ENCODE data around the gene ABCB8.

ABCB8 gene

DNA sequence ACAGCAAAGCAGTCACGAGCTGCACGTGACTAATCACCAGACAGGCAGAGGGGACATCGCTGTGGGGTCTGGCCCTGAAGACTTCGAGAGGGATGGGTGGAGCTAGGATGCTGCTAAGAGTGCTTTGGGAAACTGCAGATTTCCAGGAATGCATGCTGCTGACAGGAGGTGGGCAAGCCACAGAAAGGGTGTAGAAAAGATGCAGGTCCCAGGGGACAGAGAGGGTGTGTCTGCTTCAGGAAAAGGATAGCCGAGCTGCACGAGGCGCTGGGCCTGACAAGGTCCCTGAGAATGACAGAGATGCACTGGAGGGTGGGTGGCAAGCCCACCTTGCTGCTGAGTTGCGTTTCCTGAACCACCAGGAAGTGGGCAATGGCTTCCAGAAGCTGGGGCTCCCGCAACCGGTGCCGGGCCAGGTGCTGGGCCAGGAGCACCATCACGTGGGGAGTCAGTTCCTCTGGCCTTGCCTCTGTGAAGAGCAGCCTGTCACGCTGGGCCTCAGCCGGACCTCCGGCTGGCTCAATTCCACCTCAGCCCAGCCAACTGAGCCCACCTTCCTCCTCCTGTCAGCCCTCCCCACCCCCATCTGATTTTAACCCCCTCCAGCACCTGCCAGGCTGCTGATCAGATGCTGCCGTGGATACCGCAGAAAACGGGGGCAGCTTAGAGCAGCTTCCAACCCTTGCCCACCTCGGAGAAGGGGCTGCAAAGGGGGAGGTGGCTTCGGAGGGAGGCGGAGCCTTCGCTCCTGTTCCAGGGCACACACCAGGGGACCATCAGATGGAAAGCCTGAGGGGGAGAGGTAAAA, 50.2 kb downstream of the ABCB8 start:
- no peak for DNase-seq (ENCODE audit: low read depth)
- H3K4me3 ChIP-seq (ENCODE audit: low read length), result no peak overlapping the region
- TF ChIP-seq, protein P1, sequence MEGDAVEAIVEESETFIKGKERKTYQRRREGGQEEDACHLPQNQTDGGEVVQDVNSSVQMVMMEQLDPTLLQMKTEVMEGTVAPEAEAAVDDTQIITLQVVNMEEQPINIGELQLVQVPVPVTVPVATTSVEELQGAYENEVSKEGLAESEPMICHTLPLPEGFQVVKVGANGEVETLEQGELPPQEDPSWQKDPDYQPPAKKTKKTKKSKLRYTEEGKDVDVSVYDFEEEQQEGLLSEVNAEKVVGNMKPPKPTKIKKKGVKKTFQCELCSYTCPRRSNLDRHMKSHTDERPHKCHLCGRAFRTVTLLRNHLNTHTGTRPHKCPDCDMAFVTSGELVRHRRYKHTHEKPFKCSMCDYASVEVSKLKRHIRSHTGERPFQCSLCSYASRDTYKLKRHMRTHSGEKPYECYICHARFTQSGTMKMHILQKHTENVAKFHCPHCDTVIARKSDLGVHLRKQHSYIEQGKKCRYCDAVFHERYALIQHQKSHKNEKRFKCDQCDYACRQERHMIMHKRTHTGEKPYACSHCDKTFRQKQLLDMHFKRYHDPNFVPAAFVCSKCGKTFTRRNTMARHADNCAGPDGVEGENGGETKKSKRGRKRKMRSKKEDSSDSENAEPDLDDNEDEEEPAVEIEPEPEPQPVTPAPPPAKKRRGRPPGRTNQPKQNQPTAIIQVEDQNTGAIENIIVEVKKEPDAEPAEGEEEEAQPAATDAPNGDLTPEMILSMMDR (IDR thresholded peaks at IDR 0.05; ENCODE audit: insufficient read depth, low read depth, low read length, missing control alignments), result no peak

DNA sequence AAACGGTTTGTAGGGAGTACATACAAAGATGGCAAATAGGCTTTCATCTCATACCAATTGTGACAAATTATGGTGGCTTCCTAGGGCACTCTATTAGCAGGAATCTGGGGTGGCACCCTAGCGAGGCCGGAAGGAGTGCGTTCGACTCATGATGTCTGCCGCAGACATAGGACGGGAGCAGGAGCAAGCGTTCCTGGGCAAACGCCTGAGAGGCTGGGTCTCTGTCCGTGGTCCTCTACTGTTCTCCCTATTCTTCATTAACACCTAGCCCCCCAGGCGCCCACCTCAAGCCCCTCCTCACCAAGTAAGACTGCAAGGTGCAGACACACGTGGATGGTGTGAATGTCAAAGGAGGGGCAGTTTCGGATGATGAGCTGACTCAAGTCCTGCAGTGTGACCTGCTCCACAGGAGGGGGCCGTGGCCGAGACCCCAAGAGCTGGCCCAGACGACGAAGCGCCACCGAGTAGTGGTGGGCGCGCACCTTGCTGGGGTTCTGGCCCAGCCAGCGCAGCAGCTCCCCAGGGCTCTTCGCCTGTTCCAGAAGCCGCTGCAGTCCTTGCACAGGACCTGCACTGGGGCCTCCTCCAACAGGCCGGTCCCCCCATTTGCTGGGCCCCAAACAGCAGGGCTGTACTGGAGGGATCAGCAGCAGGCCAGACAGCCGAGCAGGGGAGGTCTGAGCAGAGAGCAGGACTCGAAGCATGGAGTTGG, 51.1 kb downstream of the ABCB8 start:
- DNase-seq (ENCODE audit: low read depth), result no peak
- peak overlapping the region; percentile 73 for H3K4me3 ChIP-seq (ENCODE audit: low read length)
- TF ChIP-seq, protein P1 (IDR thresholded peaks at IDR 0.05; ENCODE audit: insufficient read depth, low read depth, low read length, missing control alignments), result no peak

GRCh38 chr7:151080067-151080521, 51.8 kb downstream of the ABCB8 start:
- peak; percentile 62 for DNase-seq (ENCODE audit: low read depth)
- H3K4me3 ChIP-seq (ENCODE audit: low read length), result peak overlapping the region; percentile 73

GRCh38 chr7:151080522-151081169, 52.4 kb downstream of the ABCB8 start, which contains the start of gene FASTK:
Gene FASTK (minus strand): TSS chr7:151080809. CDS start chr7:151080766, 43 bp downstream.
- TF ChIP-seq, protein P1 (IDR thresholded peaks at IDR 0.05; ENCODE audit: insufficient read depth, low read depth, low read length, missing control alignments), result no peak
- DNase-seq (ENCODE audit: low read depth), result peak; percentile 92
- peak within 1 kb of the TSS; percentile 73 for H3K4me3 ChIP-seq (ENCODE audit: low read length)

More at GRCh38 chr7:151080067-151080521, 51.8 kb downstream of the ABCB8 start:
- TF ChIP-seq, protein P1 (IDR thresholded peaks at IDR 0.05; ENCODE audit: insufficient read depth, low read depth, low read length, missing control alignments), result peak; percentile 2

DNA sequence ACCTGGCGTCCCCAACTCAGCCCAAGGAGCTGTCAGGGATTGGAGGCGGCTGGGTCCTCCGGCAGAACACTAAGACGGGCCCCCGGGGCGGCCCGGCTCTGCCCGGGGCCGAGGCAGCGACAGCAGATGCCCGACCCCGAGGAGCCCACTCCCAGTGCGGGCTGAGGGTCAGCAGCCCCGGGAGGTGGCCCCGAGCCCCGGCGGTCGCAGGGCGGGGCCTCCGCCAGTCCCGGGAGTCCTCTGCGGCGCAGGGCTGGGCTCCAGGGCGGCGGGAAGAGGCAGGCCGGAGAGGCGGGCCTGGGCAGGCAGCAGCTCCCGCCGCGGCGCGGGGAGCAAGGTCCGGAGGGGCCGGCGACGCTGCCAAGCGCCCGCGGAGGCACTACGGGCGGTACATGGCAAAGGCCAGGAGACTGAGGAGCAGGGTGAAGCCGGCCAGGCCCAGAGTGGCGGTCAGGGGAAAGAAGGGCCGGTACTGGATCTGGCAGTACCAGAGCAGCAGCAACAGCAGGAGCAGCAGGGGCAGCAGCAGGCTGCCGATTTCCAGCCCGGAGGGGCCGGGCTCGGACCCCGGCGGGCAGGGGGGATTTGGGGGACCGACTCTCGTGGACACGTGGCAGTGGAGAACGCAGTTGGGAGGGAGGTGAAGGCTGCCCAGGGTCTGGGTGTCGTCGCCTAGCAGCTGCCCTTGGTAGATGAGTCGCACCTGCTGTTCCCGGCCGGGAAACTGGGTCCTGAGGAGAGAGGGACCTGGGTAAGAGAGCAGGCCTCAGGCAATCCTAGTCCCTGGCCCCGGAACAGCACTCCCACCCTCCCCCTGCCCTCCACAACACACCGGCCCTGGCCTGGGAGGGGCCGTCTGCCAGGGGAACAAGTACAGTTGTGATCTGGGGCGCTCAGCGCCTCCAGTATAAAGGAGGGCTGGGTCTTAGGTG, 53.2 kb downstream of the ABCB8 start:
- peak overlapping the region; percentile 65 for H3K4me3 ChIP-seq (ENCODE audit: low read length)
- DNase-seq (ENCODE audit: low read depth), result peak; percentile 42
- TF ChIP-seq, protein P1 (IDR thresholded peaks at IDR 0.05; ENCODE audit: insufficient read depth, low read depth, low read length, missing control alignments), result no peak
